Calu3 (cell line): Measurements from ENCODE around the gene AFP. TPM values are rescaled to one million over a fixed set of nuclear protein-coding genes. Genes with fewer than 3 reads are reported as not detected.

Experiments
- BruUV-seq: library from RNA; stranded (reverse); fragments of 400-500 nt; replicated peaks from 2 replicates; lab custom pipeline; 2021; lab: Mats Ljungman, UMichigan
- CTCF ChIA-PET: fragments of 300-600 bp; sonication (Branson Sonifier 250); formaldehyde crosslinking; loops from one replicate; lab custom pipeline; 2022; ENCODE audit warnings: antibody characterized with exemption; lab: Charles Lee
- DNase-seq: peaks from one replicate; pipeline ENCODE4 v3.0.0; 2022
- H3K27ac Mint-ChIP-seq: one replicate; pipeline ENCODE4 v1.8.0; 2022; ENCODE audit warnings: mixed read lengths; ENCODE audit not compliant: unreplicated experiment
- H3K27me3 Mint-ChIP-seq: one replicate; pipeline ENCODE4 v1.8.0; 2022; ENCODE audit warnings: mixed read lengths; ENCODE audit not compliant: unreplicated experiment
- H3K36me3 Mint-ChIP-seq: one replicate; pipeline ENCODE4 v1.8.0; 2022; ENCODE audit warnings: mild to moderate bottlenecking, moderate library complexity, mixed read lengths; ENCODE audit not compliant: insufficient read depth, unreplicated experiment
- H3K4me1 Mint-ChIP-seq: one replicate; pipeline ENCODE4 v1.8.0; 2022; ENCODE audit warnings: mild to moderate bottlenecking, low read depth, mixed read lengths; ENCODE audit not compliant: unreplicated experiment
- H3K4me3 Mint-ChIP-seq: one replicate; pipeline ENCODE4 v1.8.0; 2022; ENCODE audit warnings: mild to moderate bottlenecking, low read depth, moderate library complexity, mixed read lengths; ENCODE audit not compliant: unreplicated experiment
- H3K9me3 Mint-ChIP-seq: one replicate; pipeline ENCODE4 v1.8.0; 2022; ENCODE audit warnings: low read depth, mixed read lengths; ENCODE audit not compliant: unreplicated experiment
- intact Hi-C: fragments of 100-400 bp; cut with micrococcal nuclease; formaldehyde crosslinking; loops from one replicate; pipeline ENCODE4 v1.10.0; 2022; ENCODE audit not compliant: unreplicated experiment
- total RNA-seq: library from RNA; stranded (reverse); gene quantifications from 2 replicates; pipeline ENCODE4 v1.2.3, GENCODE V29; 2022
- TF ChIP-seq, protein P1 (sequence below): fragments of 200-600 bp; IDR thresholded peaks from one replicate; pipeline ENCODE4 v1.8.0; 2022; ENCODE audit warnings: antibody characterized with exemption; ENCODE audit not compliant: unreplicated experiment

AFP gene
- total RNA-seq, 1 experiment from 2014 or later, result not detected

DNA sequence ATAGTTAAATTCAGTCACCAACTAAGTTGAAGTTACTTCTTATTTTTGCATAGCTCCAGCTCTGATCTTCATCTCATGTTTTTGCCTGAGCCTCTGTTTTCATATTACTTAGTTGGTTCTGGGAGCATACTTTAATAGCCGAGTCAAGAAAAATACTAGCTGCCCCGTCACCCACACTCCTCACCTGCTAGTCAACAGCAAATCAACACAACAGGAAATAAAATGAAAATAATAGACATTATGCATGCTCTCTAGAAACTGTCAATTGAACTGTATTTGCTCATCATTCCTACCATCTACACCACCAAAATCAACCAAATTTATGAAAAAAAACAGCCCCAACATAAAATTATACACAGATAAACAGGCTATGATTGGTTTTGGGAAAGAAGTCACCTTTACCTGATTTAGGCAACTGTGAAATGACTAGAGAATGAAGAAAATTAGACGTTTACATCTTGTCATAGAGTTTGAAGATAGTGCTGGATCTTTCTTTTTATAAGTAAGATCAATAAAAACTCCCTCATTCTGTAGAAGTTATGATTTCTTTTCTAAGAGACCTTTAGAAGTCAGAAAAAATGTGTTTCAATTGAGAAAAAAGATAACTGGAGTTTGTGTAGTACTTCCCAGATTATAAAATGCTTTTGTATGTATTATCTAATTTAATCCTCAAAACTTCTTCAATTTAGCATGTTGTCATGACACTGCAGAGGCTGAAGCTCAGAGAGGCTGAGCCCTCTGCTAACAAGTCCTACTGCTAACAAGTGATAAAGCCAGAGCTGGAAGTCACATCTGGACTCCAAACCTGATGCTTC is 24.9 kb upstream of the AFP start:
- DNase-seq, result no peak
- Mint-ChIP-seq H3K4me1 (no peaks in the 10 kb centered on the region), H3K27ac (no peak overlapping the region), H3K9me3 (no peaks in the 10 kb centered on the region), H3K36me3 (no peaks in the 10 kb centered on the region), H3K27me3 (no peaks in the 10 kb centered on the region), H3K4me3 (no peak overlapping the region)
- TF ChIP-seq, protein P1, sequence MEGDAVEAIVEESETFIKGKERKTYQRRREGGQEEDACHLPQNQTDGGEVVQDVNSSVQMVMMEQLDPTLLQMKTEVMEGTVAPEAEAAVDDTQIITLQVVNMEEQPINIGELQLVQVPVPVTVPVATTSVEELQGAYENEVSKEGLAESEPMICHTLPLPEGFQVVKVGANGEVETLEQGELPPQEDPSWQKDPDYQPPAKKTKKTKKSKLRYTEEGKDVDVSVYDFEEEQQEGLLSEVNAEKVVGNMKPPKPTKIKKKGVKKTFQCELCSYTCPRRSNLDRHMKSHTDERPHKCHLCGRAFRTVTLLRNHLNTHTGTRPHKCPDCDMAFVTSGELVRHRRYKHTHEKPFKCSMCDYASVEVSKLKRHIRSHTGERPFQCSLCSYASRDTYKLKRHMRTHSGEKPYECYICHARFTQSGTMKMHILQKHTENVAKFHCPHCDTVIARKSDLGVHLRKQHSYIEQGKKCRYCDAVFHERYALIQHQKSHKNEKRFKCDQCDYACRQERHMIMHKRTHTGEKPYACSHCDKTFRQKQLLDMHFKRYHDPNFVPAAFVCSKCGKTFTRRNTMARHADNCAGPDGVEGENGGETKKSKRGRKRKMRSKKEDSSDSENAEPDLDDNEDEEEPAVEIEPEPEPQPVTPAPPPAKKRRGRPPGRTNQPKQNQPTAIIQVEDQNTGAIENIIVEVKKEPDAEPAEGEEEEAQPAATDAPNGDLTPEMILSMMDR, result no peak
- CTCF ChIA-PET, result no interaction called here
- BruUV-seq, result no TSS peak
- intact Hi-C loops, result no loop called here

DNA sequence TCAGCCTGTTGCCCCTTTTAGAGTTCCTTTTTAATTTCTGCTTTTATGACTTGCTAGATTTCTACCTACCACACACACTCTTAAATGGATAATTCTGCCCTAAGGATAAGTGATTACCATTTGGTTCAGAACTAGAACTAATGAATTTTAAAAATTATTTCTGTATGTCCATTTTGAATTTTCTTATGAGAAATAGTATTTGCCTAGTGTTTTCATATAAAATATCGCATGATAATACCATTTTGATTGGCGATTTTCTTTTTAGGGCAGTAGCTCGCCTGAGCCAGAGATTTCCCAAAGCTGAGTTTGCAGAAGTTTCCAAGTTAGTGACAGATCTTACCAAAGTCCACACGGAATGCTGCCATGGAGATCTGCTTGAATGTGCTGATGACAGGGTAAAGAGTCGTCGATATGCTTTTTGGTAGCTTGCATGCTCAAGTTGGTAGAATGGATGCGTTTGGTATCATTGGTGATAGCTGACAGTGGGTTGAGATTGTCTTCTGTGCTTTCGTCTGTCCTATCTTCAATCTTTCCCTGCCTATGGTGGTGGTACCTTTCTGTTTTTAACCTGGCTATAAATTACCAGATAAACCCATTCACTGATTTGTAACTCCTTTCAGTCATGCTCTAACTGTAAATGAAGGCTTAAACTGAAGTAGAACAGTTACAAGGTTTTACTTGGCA is 24.1 kb upstream of the AFP start:
- CTCF ChIA-PET, result no interaction called here
- H3K36me3 Mint-ChIP-seq, result no peaks in the 10 kb centered on the region
- no peaks in the 10 kb centered on the region for H3K4me1 Mint-ChIP-seq
- H3K4me3 Mint-ChIP-seq, result no peak overlapping the region
- intact Hi-C loops, result no loop called here
- H3K9me3 Mint-ChIP-seq, result no peaks in the 10 kb centered on the region
- TF ChIP-seq, protein P1, result no peak
- H3K27me3 Mint-ChIP-seq, result no peaks in the 10 kb centered on the region
- DNase-seq, result no peak
- H3K27ac Mint-ChIP-seq, result no peak overlapping the region
- no TSS peak for BruUV-seq

DNA sequence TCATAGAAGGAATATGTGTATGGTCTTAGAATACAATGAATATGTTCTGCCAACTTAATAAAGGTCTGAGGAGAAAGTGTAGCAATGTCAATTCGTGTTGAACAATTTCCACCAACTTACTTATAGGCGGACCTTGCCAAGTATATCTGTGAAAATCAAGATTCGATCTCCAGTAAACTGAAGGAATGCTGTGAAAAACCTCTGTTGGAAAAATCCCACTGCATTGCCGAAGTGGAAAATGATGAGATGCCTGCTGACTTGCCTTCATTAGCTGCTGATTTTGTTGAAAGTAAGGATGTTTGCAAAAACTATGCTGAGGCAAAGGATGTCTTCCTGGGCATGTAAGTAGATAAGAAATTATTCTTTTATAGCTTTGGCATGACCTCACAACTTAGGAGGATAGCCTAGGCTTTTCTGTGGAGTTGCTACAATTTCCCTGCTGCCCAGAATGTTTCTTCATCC is 22.7 kb upstream of the AFP start:
- no peak overlapping the region for H3K27ac Mint-ChIP-seq
- CTCF ChIA-PET, result no interaction called here
- DNase-seq, result no peak

DNA sequence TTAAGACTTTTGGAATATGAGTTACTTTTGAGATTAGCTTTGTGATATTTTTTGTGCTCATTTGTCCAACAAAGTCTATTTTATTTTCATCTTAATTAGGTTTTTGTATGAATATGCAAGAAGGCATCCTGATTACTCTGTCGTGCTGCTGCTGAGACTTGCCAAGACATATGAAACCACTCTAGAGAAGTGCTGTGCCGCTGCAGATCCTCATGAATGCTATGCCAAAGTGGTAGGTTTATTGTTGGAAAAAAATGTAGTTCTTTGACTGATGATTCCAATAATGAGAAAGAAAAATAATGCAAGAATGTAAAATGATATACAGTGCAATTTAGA is 21.1 kb upstream of the AFP start:
- CTCF ChIA-PET, result no interaction called here
- H3K4me3 Mint-ChIP-seq, result no peak overlapping the region
- H3K36me3 Mint-ChIP-seq, result no peaks in the 10 kb centered on the region
- H3K4me1 Mint-ChIP-seq, result no peaks in the 10 kb centered on the region
- no peaks in the 10 kb centered on the region for H3K9me3 Mint-ChIP-seq
- no peaks in the 10 kb centered on the region for H3K27me3 Mint-ChIP-seq
- no peak overlapping the region for H3K27ac Mint-ChIP-seq
- DNase-seq, result no peak
- TF ChIP-seq, protein P1, result no peak
- no TSS peak for BruUV-seq
- intact Hi-C loops, result no loop called here

More for the DNA sequence above, 22.7 kb upstream of the AFP start:
- TF ChIP-seq, protein P1, result no peak
- Mint-ChIP-seq H3K4me3 (no peak overlapping the region), H3K36me3 (no peaks in the 10 kb centered on the region), H3K27me3 (no peaks in the 10 kb centered on the region), H3K4me1 (no peaks in the 10 kb centered on the region), H3K9me3 (no peaks in the 10 kb centered on the region)
- intact Hi-C loops, result no loop called here
- no TSS peak for BruUV-seq
